OCI-LY3 (cell line): ENCODE results near the gene CEP135.

Source experiments
- EZH2phosphoT487 ChIP-seq: fragments of 200-600 bp; shearing (Covaris generic); IDR thresholded peaks from 2 replicates; pipeline ENCODE4 v1.6.1; 2018; ENCODE audit warnings: antibody characterized with exemption, mixed run types, low read depth
- TF ChIP-seq, protein P1 (sequence below): fragments of 200-600, 300-600 bp; sonication (generic); IDR thresholded peaks from 2 replicates; pipeline ENCODE4 v1.5.1; 2014; ENCODE audit warnings: antibody characterized with exemption, low read length, low read depth

- TF ChIP-seq, protein P1, sequence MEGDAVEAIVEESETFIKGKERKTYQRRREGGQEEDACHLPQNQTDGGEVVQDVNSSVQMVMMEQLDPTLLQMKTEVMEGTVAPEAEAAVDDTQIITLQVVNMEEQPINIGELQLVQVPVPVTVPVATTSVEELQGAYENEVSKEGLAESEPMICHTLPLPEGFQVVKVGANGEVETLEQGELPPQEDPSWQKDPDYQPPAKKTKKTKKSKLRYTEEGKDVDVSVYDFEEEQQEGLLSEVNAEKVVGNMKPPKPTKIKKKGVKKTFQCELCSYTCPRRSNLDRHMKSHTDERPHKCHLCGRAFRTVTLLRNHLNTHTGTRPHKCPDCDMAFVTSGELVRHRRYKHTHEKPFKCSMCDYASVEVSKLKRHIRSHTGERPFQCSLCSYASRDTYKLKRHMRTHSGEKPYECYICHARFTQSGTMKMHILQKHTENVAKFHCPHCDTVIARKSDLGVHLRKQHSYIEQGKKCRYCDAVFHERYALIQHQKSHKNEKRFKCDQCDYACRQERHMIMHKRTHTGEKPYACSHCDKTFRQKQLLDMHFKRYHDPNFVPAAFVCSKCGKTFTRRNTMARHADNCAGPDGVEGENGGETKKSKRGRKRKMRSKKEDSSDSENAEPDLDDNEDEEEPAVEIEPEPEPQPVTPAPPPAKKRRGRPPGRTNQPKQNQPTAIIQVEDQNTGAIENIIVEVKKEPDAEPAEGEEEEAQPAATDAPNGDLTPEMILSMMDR: no peak
- no peak for TF ChIP-seq EZH2phosphoT487
Measured at GRCh38 chr4:55925241-55925640, 23.5 kb upstream of the CEP135 start.
